ENCODE results near the gene RPS15.
"Not testable (repeated sequence)": the region's sequence is repeated elsewhere in the genome, so short reads cannot be mapped to it uniquely, and the experiment has no call there.

The RPS15 gene

GRCh38 chr19:1402411-1403070, 35.7 kb upstream of the RPS15 start:
- DNase-seq: no peak

- DNase-seq: peak; percentile 99
Observed at GRCh38 chr19:1406774-1407527, 31.2 kb upstream of the RPS15 start.

- peak; percentile 28 for DNase-seq
Observed at GRCh38 chr19:1407528-1408299, 30.5 kb upstream of the RPS15 start, which contains the start of gene DAZAP1. TSS of gene DAZAP1 (plus strand) at chr19:1407586. CDS start at chr19:1407774, 188 bp downstream.

- DNase-seq: peak; percentile 55
Observed at GRCh38 chr19:1408300-1409203, 29.6 kb upstream of the RPS15 start.

- no peak for DNase-seq
Observed at GRCh38 chr19:1409204-1410005, 28.8 kb upstream of the RPS15 start.

- DNase-seq: no peak
Observed at GRCh38 chr19:1410136-1410786, 27.9 kb upstream of the RPS15 start.

GRCh38 chr19:1410789-1411188, 27.4 kb upstream of the RPS15 start:
- DNase-seq: no peak

- DNase-seq: no peak
Observed at GRCh38 chr19:1411255-1412191, 26.7 kb upstream of the RPS15 start.

- no peak for DNase-seq
Observed at GRCh38 chr19:1412323-1412923, 25.8 kb upstream of the RPS15 start.

- no peak for DNase-seq
Observed at GRCh38 chr19:1412995-1413800, 25.0 kb upstream of the RPS15 start.

- DNase-seq: no peak
Observed at GRCh38 chr19:1416014-1416841, 22.0 kb upstream of the RPS15 start.

- no peak for DNase-seq
Observed at GRCh38 chr19:1417145-1417544, 21.1 kb upstream of the RPS15 start.

GRCh38 chr19:1417681-1418495, 20.3 kb upstream of the RPS15 start:
- DNase-seq: no peak

- DNase-seq: no peak
Observed at GRCh38 chr19:1418496-1418775, 19.8 kb upstream of the RPS15 start.

GRCh38 chr19:1418951-1419738, 19.1 kb upstream of the RPS15 start:
- DNase-seq: no peak

- not testable (repeated sequence) for DNase-seq
Observed at GRCh38 chr19:1420085-1420484, 18.1 kb upstream of the RPS15 start.

Measured in activated CD4-positive, alpha-beta T cell treated with anti-CD3 and anti-CD28 coated beads, Interleukin-2, amount 50 U/mL, for 1 hour (primary cell).